ENCODE data around the gene ZBTB7C.
"Not testable (repeated sequence)": the region's sequence is repeated elsewhere in the genome, so short reads cannot be mapped to it uniquely, and the experiment has no call there.

The ZBTB7C gene

GRCh38 chr18:48293954-48294898, 115.0 kb downstream of the ZBTB7C start:
- DNase-seq, result no peak

GRCh38 chr18:48292782-48293424, 116.3 kb downstream of the ZBTB7C start:
- no peak for DNase-seq

- DNase-seq, result no peak
Measured at GRCh38 chr18:48292229-48292628, 117.0 kb downstream of the ZBTB7C start.

- no peak for DNase-seq
Measured at GRCh38 chr18:48290162-48290926, 118.8 kb downstream of the ZBTB7C start.

- no peak for DNase-seq
Measured at GRCh38 chr18:48284743-48285142, 124.4 kb downstream of the ZBTB7C start.

GRCh38 chr18:48284011-48284410, 125.2 kb downstream of the ZBTB7C start:
- DNase-seq, result not testable (repeated sequence)

GRCh38 chr18:48281460-48281859, 127.7 kb downstream of the ZBTB7C start:
- DNase-seq, result not testable (repeated sequence)

GRCh38 chr18:48279312-48279711, 129.9 kb downstream of the ZBTB7C start:
- DNase-seq, result no peak

GRCh38 chr18:48278081-48278480, 131.1 kb downstream of the ZBTB7C start:
- DNase-seq, result no peak

- no peak for DNase-seq
Measured at GRCh38 chr18:48274301-48274700, 134.9 kb downstream of the ZBTB7C start.

GRCh38 chr18:48270929-48271328, 138.3 kb downstream of the ZBTB7C start:
- DNase-seq, result no peak

- DNase-seq, result no peak
Measured at GRCh38 chr18:48265328-48265727, 143.9 kb downstream of the ZBTB7C start.

GRCh38 chr18:48263914-48264902, 145.0 kb downstream of the ZBTB7C start:
- DNase-seq, result no peak

GRCh38 chr18:48263192-48263853, 145.9 kb downstream of the ZBTB7C start:
- no peak for DNase-seq

GRCh38 chr18:48260237-48260636, 148.9 kb downstream of the ZBTB7C start:
- DNase-seq, result no peak

GRCh38 chr18:48256848-48257247, 152.3 kb downstream of the ZBTB7C start:
- DNase-seq, result no peak

GRCh38 chr18:48254077-48254602, 155.0 kb downstream of the ZBTB7C start:
- no peak for DNase-seq

- DNase-seq, result no peak
Measured at GRCh38 chr18:48252525-48252924, 156.7 kb downstream of the ZBTB7C start.

- no peak for DNase-seq
Measured at GRCh38 chr18:48250918-48251317, 158.3 kb downstream of the ZBTB7C start.

- no peak for DNase-seq
Measured at GRCh38 chr18:48250362-48250907, 158.7 kb downstream of the ZBTB7C start.

- no peak for DNase-seq
Measured at GRCh38 chr18:48249854-48250253, 159.3 kb downstream of the ZBTB7C start.
